DMS79 (cell line): Measurements from ENCODE around the gene PCDHAC2.

Experiments used
- DNase-seq: peaks from one replicate; lab custom pipeline; 2025; lab: John Stamatoyannopoulos, UW

Gene PCDHAC2, protein sequence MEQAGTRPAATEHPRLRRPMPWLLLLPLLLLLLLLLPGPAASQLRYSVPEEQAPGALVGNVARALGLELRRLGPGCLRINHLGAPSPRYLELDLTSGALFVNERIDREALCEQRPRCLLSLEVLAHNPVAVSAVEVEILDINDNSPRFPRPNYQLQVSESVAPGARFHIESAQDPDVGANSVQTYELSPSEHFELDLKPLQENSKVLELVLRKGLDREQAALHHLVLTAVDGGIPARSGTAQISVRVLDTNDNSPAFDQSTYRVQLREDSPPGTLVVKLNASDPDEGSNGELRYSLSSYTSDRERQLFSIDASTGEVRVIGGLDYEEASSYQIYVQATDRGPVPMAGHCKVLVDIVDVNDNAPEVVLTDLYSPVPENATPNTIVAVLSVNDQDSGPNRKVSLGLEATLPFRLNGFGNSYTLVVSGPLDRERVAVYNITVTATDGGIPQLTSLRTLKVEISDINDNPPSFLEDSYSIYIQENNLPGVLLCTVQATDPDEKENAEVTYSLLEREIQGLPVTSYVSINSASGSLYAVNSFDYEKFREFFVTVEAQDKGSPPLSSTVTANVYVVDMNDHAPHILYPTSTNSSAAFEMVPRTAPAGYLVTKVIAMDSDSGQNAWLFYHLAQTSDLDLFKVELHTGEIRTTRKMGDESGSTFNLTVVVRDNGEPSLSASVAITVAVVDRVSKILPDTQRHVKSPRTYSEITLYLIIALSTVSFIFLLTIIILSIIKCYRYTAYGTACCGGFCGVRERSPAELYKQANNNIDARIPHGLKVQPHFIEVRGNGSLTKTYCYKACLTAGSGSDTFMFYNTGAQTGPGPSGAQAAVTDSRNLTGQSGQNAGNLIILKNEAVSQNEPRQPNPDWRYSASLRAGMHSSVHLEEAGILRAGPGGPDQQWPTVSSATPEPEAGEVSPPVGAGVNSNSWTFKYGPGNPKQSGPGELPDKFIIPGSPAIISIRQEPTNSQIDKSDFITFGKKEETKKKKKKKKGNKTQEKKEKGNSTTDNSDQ

GRCh38 chr5:140966293-140967225 lies at the start of gene PCDHAC2:
Gene PCDHAC2 (plus strand): TSS chr5:140966476. CDS start chr5:140966767, 291 bp downstream.
- DNase-seq = no peak

- DNase-seq = no peak
Observed at GRCh38 chr5:140923601-140924000, 42.7 kb upstream of the PCDHAC2 start.

DNA sequence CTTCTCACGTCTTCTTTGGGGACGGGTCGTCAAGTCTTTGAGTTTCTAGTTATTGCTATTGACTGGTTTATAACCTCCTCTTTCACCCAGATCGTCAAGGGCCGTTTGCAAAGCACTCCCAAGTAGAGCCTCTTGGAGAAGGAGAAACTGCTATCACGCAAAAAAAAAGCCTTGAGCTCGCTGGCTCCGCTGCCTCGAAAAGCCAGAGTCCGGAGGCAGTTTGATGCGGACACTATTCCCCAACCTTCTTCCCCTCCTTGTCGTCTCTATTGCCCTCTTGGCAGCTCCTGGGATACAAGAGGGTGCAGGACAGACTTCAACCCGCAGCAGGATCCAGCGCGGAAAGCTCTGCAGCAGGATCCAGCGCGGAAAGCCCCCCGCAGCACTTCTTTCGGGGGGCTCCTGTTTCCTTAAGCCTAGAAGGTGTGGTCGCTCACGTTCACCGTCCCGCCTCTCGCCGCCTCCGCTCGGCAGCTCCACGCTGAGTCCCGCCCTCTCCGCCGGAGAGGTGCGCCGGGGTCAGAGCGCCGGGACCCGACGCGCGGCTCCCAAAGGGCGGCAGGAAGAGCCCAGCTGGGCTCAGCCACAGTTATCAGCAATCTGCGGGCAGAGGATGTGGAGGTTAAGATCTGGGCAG lies 40.4 kb upstream of the PCDHAC2 start, which contains the start of gene PCDHAC1:
TSS of gene PCDHAC1 (plus strand) at position 494 of the 637 bp plus-strand sequence. CDS start 594 bp downstream, outside the sequence.
- peak; percentile 53 for DNase-seq

GRCh38 chr5:140926443-140927227 lies 39.6 kb upstream of the PCDHAC2 start:
- DNase-seq = peak; percentile 60

GRCh38 chr5:140927228-140927573 lies 39.1 kb upstream of the PCDHAC2 start:
- no peak for DNase-seq

DNA sequence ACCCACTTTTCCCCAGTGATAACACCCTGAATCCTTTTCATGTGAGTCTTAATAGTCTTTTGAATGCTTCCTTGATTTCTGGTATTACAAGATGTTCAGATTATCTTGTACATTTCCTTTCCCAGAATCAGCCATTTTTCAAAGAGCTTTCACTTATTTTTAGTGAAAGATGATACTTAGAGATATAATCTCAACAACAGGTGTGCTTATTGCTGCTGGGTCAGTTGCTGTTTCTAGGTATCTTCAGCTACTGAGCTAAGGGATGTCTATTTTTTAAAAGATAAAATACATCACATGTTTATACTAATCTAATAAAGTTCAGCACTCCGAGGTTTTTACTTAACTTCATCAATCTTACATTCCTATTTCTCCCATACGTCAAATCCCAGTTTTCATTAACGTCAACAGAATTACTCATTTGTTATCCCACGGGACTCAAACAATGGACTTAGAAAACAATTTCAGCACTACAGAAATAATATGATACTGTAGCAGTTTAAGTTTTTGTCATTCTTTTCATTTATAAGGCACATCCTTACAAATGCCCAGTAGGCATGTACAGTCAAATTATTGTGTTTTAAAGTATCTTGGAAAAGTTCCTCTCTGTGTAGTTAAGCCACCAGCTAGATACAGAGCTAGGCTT lies 31.2 kb upstream of the PCDHAC2 start:
- DNase-seq = no peak

DNA sequence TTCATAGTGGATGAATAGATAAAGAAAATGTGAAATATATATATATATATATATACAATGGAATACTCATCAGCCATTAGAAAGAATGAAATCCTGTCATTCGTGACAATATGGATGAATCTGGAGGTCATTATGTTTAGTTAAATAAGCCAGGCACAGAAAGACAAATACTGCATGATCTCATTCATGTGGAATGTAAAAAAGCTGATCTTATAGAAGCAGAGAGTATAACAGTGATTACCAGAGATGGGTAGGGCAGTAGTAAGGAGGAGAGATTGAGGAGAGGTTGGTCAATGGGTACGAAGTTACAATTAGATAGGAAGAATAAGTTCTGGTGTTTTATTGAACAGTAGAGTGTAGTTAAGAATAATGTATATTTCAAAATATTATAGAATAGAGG lies 19.7 kb upstream of the PCDHAC2 start:
- no peak for DNase-seq

DNA sequence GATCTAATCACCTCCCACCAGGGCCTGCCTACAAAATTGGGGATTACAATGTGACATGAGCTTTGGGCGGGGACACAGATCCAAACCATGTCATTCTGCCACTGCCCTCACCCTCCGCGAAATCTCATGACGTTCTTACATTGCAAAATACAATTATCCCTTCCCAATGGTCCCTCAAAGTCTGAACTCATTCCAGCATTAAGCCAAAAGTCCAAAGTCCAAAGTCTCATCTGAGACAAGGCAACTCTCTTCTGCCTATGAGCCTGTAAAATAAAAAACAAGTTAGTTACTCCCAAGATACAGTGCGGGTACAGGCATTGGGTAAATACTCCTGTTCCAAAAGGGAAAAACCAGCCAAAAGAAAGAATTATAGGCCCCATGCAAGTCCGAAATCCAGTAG lies 14.6 kb upstream of the PCDHAC2 start:
- DNase-seq = no peak

DNA sequence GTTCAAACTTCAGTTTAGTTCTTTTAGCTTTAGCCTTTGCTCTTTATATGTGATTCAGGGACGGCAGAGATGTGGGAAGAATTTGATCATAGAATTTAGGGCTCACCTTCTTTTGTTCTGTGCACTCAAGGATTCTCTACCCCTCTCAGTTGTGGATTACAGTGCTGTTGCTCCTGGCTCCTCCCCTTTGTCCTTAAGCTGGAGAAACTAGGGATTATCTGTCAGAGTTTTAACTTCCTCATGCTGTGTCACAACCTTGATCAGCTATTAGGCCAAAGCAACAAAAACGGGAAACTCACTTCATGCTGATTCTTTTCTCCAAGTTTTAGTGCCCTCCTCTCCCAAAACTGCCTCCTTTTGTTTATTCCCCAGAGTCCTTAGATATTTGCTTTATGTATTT lies 13.0 kb upstream of the PCDHAC2 start:
- DNase-seq = no peak

- DNase-seq = no peak
Observed at GRCh38 chr5:140962190-140962589, 4.1 kb upstream of the PCDHAC2 start.

- no peak for DNase-seq
Observed at GRCh38 chr5:140964356-140964755, 1.9 kb upstream of the PCDHAC2 start.

DNA sequence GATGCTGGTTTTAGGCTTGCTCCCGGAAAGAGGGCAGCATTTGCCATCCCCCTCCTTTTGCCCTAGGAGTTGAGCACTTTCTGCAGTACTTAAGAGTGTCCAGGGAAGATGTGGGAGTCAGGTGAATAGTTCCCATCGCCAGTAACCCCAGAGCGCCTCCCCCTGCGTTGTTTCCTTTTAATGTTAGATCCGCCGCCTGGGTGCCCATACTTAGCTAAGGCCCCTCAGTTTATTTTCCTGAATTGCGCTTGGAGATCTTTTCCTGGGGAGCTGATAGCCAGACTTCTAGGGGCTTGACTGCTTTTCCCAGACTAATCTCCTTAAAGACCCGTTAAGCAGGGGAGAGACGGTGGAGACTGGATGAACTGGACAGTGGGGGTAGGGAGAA lies 377 bp upstream of the PCDHAC2 start:
- no peak for DNase-seq

DNA sequence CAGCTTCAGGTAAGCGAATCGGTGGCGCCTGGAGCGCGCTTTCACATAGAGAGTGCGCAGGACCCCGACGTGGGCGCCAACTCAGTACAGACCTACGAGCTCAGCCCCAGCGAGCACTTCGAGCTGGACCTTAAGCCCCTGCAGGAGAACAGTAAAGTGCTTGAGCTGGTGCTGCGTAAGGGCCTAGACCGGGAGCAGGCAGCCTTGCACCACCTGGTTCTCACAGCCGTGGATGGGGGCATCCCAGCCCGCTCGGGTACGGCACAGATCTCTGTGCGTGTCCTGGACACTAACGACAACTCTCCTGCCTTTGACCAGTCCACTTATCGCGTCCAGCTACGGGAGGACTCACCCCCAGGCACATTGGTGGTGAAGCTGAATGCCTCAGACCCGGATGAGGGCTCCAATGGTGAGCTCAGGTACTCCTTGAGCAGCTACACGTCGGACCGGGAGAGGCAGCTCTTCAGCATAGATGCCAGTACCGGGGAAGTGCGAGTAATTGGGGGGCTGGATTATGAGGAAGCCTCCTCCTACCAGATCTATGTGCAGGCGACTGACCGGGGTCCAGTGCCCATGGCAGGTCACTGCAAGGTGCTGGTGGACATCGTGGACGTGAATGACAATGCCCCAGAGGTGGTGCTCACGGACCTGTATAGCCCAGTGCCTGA lies 1.1 kb downstream of the PCDHAC2 start:
- DNase-seq = no peak

DNA sequence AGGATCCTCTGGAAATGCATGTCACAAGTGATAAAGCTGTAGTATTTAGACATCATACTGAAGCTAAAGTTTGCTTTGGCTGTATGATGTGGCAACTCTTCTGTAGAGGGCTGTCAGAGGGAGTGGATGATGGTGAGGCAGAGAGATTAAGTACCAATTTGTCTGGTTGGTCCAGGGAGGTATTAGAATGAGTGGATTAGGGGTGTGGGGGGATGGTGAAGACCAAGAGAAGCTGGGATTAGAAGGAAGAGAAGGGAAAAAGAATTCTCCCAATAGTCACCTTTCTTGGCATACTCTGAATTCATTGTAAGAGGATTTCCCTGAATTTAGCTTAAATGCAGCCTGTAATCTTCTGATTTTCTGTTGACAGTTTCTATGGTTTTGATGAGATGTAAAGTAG lies 3.6 kb downstream of the PCDHAC2 start:
- DNase-seq = no peak

GRCh38 chr5:140973550-140973949 lies 7.3 kb downstream of the PCDHAC2 start:
- DNase-seq = no peak

- no peak for DNase-seq
Observed at GRCh38 chr5:140977003-140977402, 10.7 kb downstream of the PCDHAC2 start.

DNA sequence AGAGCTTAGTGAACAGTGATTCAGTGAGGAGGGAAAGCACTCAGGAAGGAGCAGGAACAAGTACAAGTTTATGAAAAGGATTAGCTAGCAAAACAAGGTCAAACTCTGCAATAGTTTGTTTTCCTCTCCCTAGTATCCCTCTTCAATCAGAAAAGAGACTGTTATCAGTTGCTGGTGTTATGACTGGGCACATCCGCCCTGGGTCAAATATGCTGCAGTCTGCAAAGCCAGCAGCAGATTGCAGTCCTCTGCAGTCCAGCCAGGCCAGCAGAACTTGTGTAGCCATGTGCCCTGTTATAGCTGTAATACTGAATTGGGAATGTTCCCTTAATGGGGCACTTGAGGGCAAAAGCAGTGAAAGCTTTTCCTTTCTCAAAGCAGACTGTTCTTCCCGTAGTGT lies 12.0 kb downstream of the PCDHAC2 start:
- DNase-seq = no peak

GRCh38 chr5:140978983-140979382 lies 12.7 kb downstream of the PCDHAC2 start:
- DNase-seq = no peak

- no peak for DNase-seq
Observed at GRCh38 chr5:140982083-140982716, 15.9 kb downstream of the PCDHAC2 start.
